Progenitor cell of endocrine pancreas (in vitro differentiated cells): Measurements from ENCODE around the gene CRTAC1. TPM values are rescaled to one million over a fixed set of nuclear protein-coding genes. Genes with fewer than 3 reads are reported as not detected.

Experiments used
- DNase-seq: peaks from one replicate; pipeline ENCODE4 v3.0.0; 2021; ENCODE audit warnings: low spot score; ENCODE audit not compliant: unreplicated experiment
- H3K27ac Mint-ChIP-seq: 2 replicates; pipeline ENCODE4 v1.8.0; 2021; ENCODE audit warnings: mild to moderate bottlenecking, moderate library complexity, mixed read lengths
- H3K27me3 Mint-ChIP-seq: 2 replicates; pipeline ENCODE4 v1.8.0; 2021; ENCODE audit warnings: mixed read lengths
- H3K36me3 Mint-ChIP-seq: 2 replicates; pipeline ENCODE4 v1.8.0; 2022; ENCODE audit warnings: mixed read lengths; ENCODE audit not compliant: insufficient read depth
- H3K4me1 Mint-ChIP-seq: 2 replicates; pipeline ENCODE4 v1.8.0; 2021; ENCODE audit warnings: low read depth, mixed read lengths
- H3K4me3 Mint-ChIP-seq: 2 replicates; pipeline ENCODE4 v1.8.0; 2021; ENCODE audit warnings: low read depth, mild to moderate bottlenecking, moderate library complexity, mixed read lengths
- H3K9me3 Mint-ChIP-seq: 2 replicates; pipeline ENCODE4 v1.8.0; 2021; ENCODE audit warnings: low read depth, mixed read lengths
- CTCF ChIP-seq: fragments of 200-600 bp; sonication (generic); IDR thresholded peaks from one replicate; pipeline ENCODE4 v1.5.0; 2021; ENCODE audit warnings: antibody characterized with exemption, mild to moderate bottlenecking; ENCODE audit not compliant: unreplicated experiment
- total RNA-seq: library from RNA; stranded (reverse); gene quantifications from 2 replicates; pipeline ENCODE4 v1.2.1, GENCODE V29; 2021

CRTAC1 gene
- total RNA-seq, 1 donor from 2014 or later: 4.6 TPM

- Mint-ChIP-seq H3K27me3 (peaks cover 49% of the 10 kb centered on the region), H3K4me3 (no peak overlapping the region), H3K36me3 (no peaks in the 10 kb centered on the region)
These were observed 87.1 kb downstream of the CRTAC1 start for GRCh38 chr10:97943294-97943693.

GRCh38 chr10:97940534-97940933 lies 89.9 kb downstream of the CRTAC1 start:
- no peaks in the 10 kb centered on the region for H3K4me1 Mint-ChIP-seq
- no peak for DNase-seq
- TF ChIP-seq CTCF: no peak
- peaks cover 61% of the 10 kb centered on the region for H3K27me3 Mint-ChIP-seq
- H3K9me3 Mint-ChIP-seq: peaks cover 4% of the 10 kb centered on the region
- no peak overlapping the region for H3K27ac Mint-ChIP-seq
- H3K36me3 Mint-ChIP-seq: no peaks in the 10 kb centered on the region
- no peak overlapping the region for H3K4me3 Mint-ChIP-seq

More at GRCh38 chr10:97943294-97943693, 87.1 kb downstream of the CRTAC1 start:
- DNase-seq: no peak
- no peak for TF ChIP-seq CTCF
- Mint-ChIP-seq H3K4me1 (no peaks in the 10 kb centered on the region), H3K27ac (no peak overlapping the region), H3K9me3 (peaks cover 4% of the 10 kb centered on the region)

- no peak for DNase-seq
- no peak for TF ChIP-seq CTCF
- peaks cover 4% of the 10 kb centered on the region for H3K9me3 Mint-ChIP-seq
- H3K27ac Mint-ChIP-seq: no peak overlapping the region
- H3K36me3 Mint-ChIP-seq: no peaks in the 10 kb centered on the region
- no peaks in the 10 kb centered on the region for H3K4me1 Mint-ChIP-seq
- peaks cover 58% of the 10 kb centered on the region for H3K27me3 Mint-ChIP-seq
- no peak overlapping the region for H3K4me3 Mint-ChIP-seq
These were observed 90.9 kb downstream of the CRTAC1 start for GRCh38 chr10:97939446-97939990.

- no peak overlapping the region for H3K4me3 Mint-ChIP-seq
- no peak overlapping the region for H3K27ac Mint-ChIP-seq
- no peaks in the 10 kb centered on the region for H3K36me3 Mint-ChIP-seq
- TF ChIP-seq CTCF: no peak
- no peak for DNase-seq
- peaks cover 60% of the 10 kb centered on the region for H3K27me3 Mint-ChIP-seq
- H3K4me1 Mint-ChIP-seq: no peaks in the 10 kb centered on the region
- peaks cover 2% of the 10 kb centered on the region for H3K9me3 Mint-ChIP-seq
These were observed 92.5 kb downstream of the CRTAC1 start for GRCh38 chr10:97937928-97938327.

GRCh38 chr10:97937054-97937453 lies 93.4 kb downstream of the CRTAC1 start:
- DNase-seq: no peak
- H3K27me3 Mint-ChIP-seq: peaks cover 59% of the 10 kb centered on the region
- H3K4me1 Mint-ChIP-seq: no peaks in the 10 kb centered on the region
- H3K9me3 Mint-ChIP-seq: no peaks in the 10 kb centered on the region
- H3K27ac Mint-ChIP-seq: no peak overlapping the region
- H3K36me3 Mint-ChIP-seq: no peaks in the 10 kb centered on the region
- no peak for TF ChIP-seq CTCF
- H3K4me3 Mint-ChIP-seq: no peak overlapping the region
